ENCODE results near the gene LINGO3. TPM values are rescaled to one million over a fixed set of nuclear protein-coding genes. Genes with fewer than 3 reads are reported as not detected.

Gene LINGO3
- total RNA-seq, 4 donors from 2014 or later = 0.45 TPM; not detected in 3

- DNase-seq = no peak
- H3K27ac ChIP-seq = no peak overlapping the region
- TF ChIP-seq POLR2A (IDR thresholded peaks at IDR 0.05) (no peak), CTCF (IDR thresholded peaks at IDR 0.05) (no peak)
- no peaks in the 10 kb centered on the region for H3K9me3 ChIP-seq
- H3K36me3 ChIP-seq = no peaks in the 10 kb centered on the region
- 78 to 80% methylated on average over 7 to 15 of the region's 19 CpGs for WGBS, 2 donors
- H3K27me3 ChIP-seq = peaks cover 20% of the 10 kb centered on the region
- peaks cover 0 to 10% of the 10 kb centered on the region in 2 donors for H3K4me1 ChIP-seq
- H3K4me3 ChIP-seq (replicated peaks in 1 of 3) = no peak overlapping the region
- intact Hi-C loops (cut with DNase I) = no loop called here
Observed at GRCh38 chr19:2306281-2306806, 1.6 kb downstream of the LINGO3 start.

GRCh38 chr19:2305452-2306280 lies 2.3 kb downstream of the LINGO3 start:
- H3K9me3 ChIP-seq = no peaks in the 10 kb centered on the region
- H3K36me3 ChIP-seq = no peaks in the 10 kb centered on the region
- 70 to 81% methylated on average over 18 to 19 of the region's 19 CpGs for WGBS, 2 donors
- intact Hi-C loops (cut with DNase I) = no loop called here
- DNase-seq = no peak
- H3K4me3 ChIP-seq (replicated peaks in 1 of 3) = no peak overlapping the region
- H3K4me1 ChIP-seq = peaks cover 0 to 10% of the 10 kb centered on the region in 2 donors
- no peak overlapping the region for H3K27ac ChIP-seq
- peaks cover 20% of the 10 kb centered on the region for H3K27me3 ChIP-seq
- TF ChIP-seq CTCF (IDR thresholded peaks at IDR 0.05) (no peak), POLR2A (IDR thresholded peaks at IDR 0.05) (no peak)

- H3K4me3 ChIP-seq (replicated peaks in 1 of 3) = no peak overlapping the region
- TF ChIP-seq POLR2A (IDR thresholded peaks at IDR 0.05) (no peak), CTCF (IDR thresholded peaks at IDR 0.05) (no peak)
- peaks cover 0 to 10% of the 10 kb centered on the region in 2 donors for H3K4me1 ChIP-seq
- 61 to 78% methylated on average over 16 to 25 of the region's 26 CpGs for WGBS, 2 donors
- no peak overlapping the region for H3K27ac ChIP-seq
- H3K9me3 ChIP-seq = no peaks in the 10 kb centered on the region
- H3K36me3 ChIP-seq = no peaks in the 10 kb centered on the region
- no peak for DNase-seq
- peaks cover 18% of the 10 kb centered on the region for H3K27me3 ChIP-seq
- intact Hi-C loops (cut with DNase I) = no loop called here
Observed at GRCh38 chr19:2303211-2303798, 4.6 kb downstream of the LINGO3 start.

GRCh38 chr19:2302319-2303210 lies 5.4 kb downstream of the LINGO3 start:
- no peak overlapping the region for H3K4me3 ChIP-seq (replicated peaks in 1 of 3)

More at GRCh38 chr19:2302319-2303210, 5.4 kb downstream of the LINGO3 start:
- Histone ChIP-seq H3K27me3 (peaks cover 15% of the 10 kb centered on the region), H3K4me1 (peaks cover 0 to 8% of the 10 kb centered on the region in 2 donors), H3K9me3 (no peaks in the 10 kb centered on the region), H3K36me3 (no peaks in the 10 kb centered on the region), H3K27ac (no peak overlapping the region)
- WGBS, 2 donors = 18 to 47% methylated on average over 14 to 31 of the region's 62 CpGs
- DNase-seq = no peak
- TF ChIP-seq POLR2A (IDR thresholded peaks at IDR 0.05) (no peak), CTCF (IDR thresholded peaks at IDR 0.05) (no peak)
- intact Hi-C loops (cut with DNase I) = no loop called here
